Aorta (tissue), 5 donors: ENCODE measurements around the gene TP53TG5. TPM values are rescaled to one million over a fixed set of nuclear protein-coding genes. Genes with fewer than 3 reads are reported as not detected.

Source experiments
- ATAC-seq: fragments of 200-7000 bp; cut with Tn5 transposase; one replicate; pipeline ENCODE4 v1.9.1; 2022; ENCODE audit warnings: moderate library complexity; ENCODE audit not compliant: low FRiP score
- DNase-seq, 2 donors: peaks; one replicate each; pipeline ENCODE4 v3.0.0-alpha.2; 2020
- H3K27ac ChIP-seq, 2 donors: one replicate each; pipeline ENCODE4 v1.5.1; 2013; ENCODE audit warnings: low read length in 2 of 2, mild to moderate bottlenecking in 2 of 2, moderate library complexity in 2 of 2, control low read depth in 1 of 2, inconsistent platforms in 1 of 2, low read depth in 1 of 2
- H3K27me3 ChIP-seq, 2 donors: one replicate each; pipeline ENCODE4 v1.6.1; 2013; ENCODE audit warnings: control low read depth in 1 of 2, low read length in 1 of 2, mild to moderate bottlenecking in 1 of 2, moderate library complexity in 1 of 2; ENCODE audit not compliant: insufficient read depth in 2 of 2, control insufficient read depth in 1 of 2
- H3K36me3 ChIP-seq, 2 donors: one replicate each; pipeline ENCODE4 v1.6.1; 2013; ENCODE audit warnings: control low read depth in 1 of 2, low read length in 1 of 2, mild to moderate bottlenecking in 1 of 2; ENCODE audit not compliant: insufficient read depth in 2 of 2, control insufficient read depth in 1 of 2
- H3K4me1 ChIP-seq, 2 donors: one replicate each; pipeline ENCODE4 v1.6.1; 2013; ENCODE audit warnings: low read length in 2 of 2, control low read depth in 1 of 2, mild to moderate bottlenecking in 1 of 2, moderate library complexity in 1 of 2; ENCODE audit not compliant: insufficient read depth in 2 of 2, control insufficient read depth in 1 of 2
- H3K4me3 ChIP-seq, 2 donors: one replicate each; pipeline ENCODE4 v1.5.1; 2013; ENCODE audit warnings: low read length in 2 of 2, control low read depth in 1 of 2, mild to moderate bottlenecking in 1 of 2
- H3K9me3 ChIP-seq: one replicate; pipeline ENCODE4 v1.6.1; 2013; ENCODE audit warnings: mild to moderate bottlenecking, low read length; ENCODE audit not compliant: control insufficient read depth
- WGBS, 2 donors: extraction: QIAGEN DNeasy Blood & Tissue Kit; methylation state at CpG; one replicate each; pipeline ENCODE4 v1.1.7; 2013; 5-methylcytosine and 5-hydroxymethylcytosine counted together
- intact Hi-C, 2 donors: fragments of 100-400 bp; cut with DNase I; formaldehyde crosslinking; loops; one replicate each; pipeline versions ENCODE4 v1.14.2 to v1.15.0; 2022
- polyA plus RNA-seq, 2 donors: library from polyadenylated mRNA; stranded (reverse); fragments of 200-250 nt; gene quantifications; one replicate each; pipeline ENCODE4 v1.2.3, GENCODE V29; 2013
- total RNA-seq, 2 donors: library from RNA; stranded (reverse); fragmentation: NEBNext Ultra II Directional; extraction: Animal tissue kit (Norgen Biotek cat#: 25700); gene quantifications; one replicate each; pipeline ENCODE4 v1.2.1, GENCODE V29; 2021
- donor health status: healthy with polysubstance abuse.
- donor health status: Bipolar disorder and iron deficiency.
- donor health status: DM: no; HTN: no; CAD: no.
- donor health status: DM: no; HTN: no; CAD: no.
- donor health status: DM: yes; HTN: yes; CAD: no.

Gene TP53TG5
- total and polyA plus RNA-seq, 4 donors, result 0.66 to 0.91 TPM; not detected in 2

DNA sequence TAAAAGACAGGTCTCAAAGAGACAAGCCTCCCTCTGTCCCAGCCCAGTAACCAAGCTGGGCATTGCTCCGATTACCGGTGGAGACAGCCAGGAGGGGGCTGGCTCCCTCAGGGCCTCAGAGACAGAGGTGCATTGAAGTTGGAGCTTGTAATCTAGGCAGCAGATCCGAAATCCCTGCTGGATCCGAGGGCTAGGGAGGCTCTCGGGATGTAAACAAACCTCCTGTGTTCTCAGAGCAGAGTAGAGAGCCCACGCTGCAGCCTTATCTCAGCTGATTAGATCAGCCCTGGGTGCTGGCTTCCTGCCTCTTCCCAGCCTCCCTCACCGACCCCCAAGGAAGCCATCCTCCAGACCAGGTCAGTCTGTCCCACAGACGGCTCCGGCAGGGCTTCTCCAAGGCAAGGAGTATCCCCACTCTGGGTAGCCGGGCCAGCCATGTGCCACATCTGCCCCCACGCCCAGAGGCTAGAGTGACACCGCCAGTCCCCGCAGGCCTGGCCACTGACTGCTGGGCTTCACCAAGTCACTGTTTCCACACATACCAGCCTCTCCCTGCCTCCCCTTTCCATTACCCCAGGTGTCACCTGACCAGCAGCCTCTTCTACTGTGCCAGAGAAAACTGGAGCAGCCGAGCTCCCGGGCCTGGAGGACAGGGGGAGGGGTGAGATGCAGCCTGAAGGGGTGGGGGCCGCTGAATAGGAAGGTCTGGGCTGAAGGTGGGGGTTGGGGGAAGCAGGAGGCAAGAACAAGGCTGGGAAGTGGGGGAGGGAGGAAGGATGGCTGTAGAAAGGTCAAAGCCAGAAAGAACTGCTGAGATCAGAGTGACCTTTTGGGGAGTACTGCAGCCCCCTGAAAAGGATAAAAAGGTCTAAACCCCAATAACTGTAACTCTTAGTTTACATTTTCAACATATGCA, 35.9 kb downstream of the TP53TG5 start:
- peak overlapping the region; percentile 77 for H3K27ac ChIP-seq
- intact Hi-C loops, result loop anchor here in 1 of 2 donors (5.0 kb wide), 1 partner anchor 440 kb away; no protein-coding TSS in a partner anchor
- no peaks in the 10 kb centered on the region for H3K36me3 ChIP-seq
- H3K4me3 ChIP-seq, result no peak overlapping the region
- no peaks in the 10 kb centered on the region for H3K9me3 ChIP-seq
- DNase-seq (peak; percentile 78 to 91), ATAC-seq (peak; percentile 82)
- no peaks in the 10 kb centered on the region for H3K27me3 ChIP-seq
- H3K4me1 ChIP-seq, result peaks cover 0 to 4% of the 10 kb centered on the region in 2 donors
- WGBS, 2 donors, result 6 to 8% methylated on average over 16 of the region's 16 CpGs

- Histone ChIP-seq H3K27me3 (no peaks in the 10 kb centered on the region), H3K4me1 (peaks cover 0 to 4% of the 10 kb centered on the region in 2 donors), H3K4me3 (no peak overlapping the region), H3K9me3 (no peaks in the 10 kb centered on the region), H3K27ac (peak overlapping the region; percentile 77), H3K36me3 (no peaks in the 10 kb centered on the region)
- DNase-seq (no peak), ATAC-seq (no peak)
- WGBS, 2 donors, result 22 to 26% methylated on average over 3 of the region's 3 CpGs
- intact Hi-C loops, result loop anchor here in 1 of 2 donors (5.0 kb wide), 1 partner anchor 441 kb away; no protein-coding TSS in a partner anchor
These were observed 36.6 kb downstream of the TP53TG5 start for GRCh38 chr20:45341579-45341938.

DNA sequence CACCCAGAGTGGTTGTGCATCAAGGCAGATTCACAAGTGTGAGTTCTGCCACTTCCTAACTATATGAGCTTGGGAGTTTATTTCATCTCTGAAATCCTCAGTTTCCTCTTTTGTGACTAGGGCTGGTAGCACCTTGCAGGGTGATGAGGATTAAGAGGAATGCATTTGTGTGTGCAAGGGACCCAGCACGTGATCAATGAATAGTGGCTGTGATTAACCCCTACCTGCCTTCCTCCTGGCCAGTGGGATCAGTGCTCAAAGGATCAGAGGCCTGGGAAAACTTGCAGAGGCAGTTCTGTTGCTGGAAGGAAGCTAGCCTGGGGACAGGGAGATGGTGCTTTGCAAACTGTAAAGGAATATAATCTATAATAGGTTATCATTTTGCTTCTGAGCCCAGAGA, 37.2 kb downstream of the TP53TG5 start:
- Histone ChIP-seq H3K4me3 (no peak overlapping the region), H3K27ac (peak overlapping the region in 1 of 2 donors; percentile 29), H3K27me3 (no peaks in the 10 kb centered on the region), H3K4me1 (peaks cover 0 to 4% of the 10 kb centered on the region in 2 donors), H3K9me3 (no peaks in the 10 kb centered on the region), H3K36me3 (no peaks in the 10 kb centered on the region)
- intact Hi-C loops, result loop anchor here in 1 of 2 donors (5.0 kb wide), 1 partner anchor 441 kb away; no protein-coding TSS in a partner anchor
- DNase-seq (no peak), ATAC-seq (no peak)
- WGBS, 2 donors, result 64 to 67% methylated on average over 1 of the region's 1 CpG

DNA sequence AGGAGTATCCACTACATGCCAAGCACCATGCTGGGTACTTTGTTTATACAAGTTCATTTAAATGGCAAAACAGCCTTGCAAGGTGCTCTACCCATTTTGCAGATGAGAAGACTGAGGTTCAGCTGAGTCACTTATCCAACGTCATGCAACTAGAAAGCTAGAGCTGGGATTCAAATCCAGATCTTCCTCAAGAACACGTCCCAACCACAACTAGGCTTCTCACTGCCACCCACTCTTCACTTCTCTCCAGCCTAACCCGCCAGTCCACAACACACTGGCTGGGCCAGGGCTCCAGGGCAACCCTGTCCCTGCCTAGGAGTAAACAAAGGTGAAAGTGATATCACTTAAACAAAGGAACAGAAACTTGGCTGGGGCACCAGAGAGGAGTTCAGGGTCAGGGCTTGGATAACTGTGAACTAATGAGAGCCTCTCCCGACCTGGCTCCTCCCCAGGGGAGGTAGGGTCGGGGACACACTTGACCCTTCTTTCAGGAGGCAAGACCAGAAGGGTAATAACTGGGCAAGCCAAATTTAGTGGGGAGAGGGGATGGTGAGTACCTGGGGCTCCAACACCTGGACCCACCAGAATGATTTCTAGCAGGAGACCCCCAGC, 37.8 kb downstream of the TP53TG5 start:
- ATAC-seq (no peak), DNase-seq (no peak)
- H3K27ac ChIP-seq, result no peak overlapping the region
- peaks cover 0 to 4% of the 10 kb centered on the region in 2 donors for H3K4me1 ChIP-seq
- intact Hi-C loops, result loop anchor here in 1 of 2 donors (5.0 kb wide), 1 partner anchor 442 kb away; no protein-coding TSS in a partner anchor
- H3K27me3 ChIP-seq, result no peaks in the 10 kb centered on the region
- no peak overlapping the region for H3K4me3 ChIP-seq
- H3K9me3 ChIP-seq, result no peaks in the 10 kb centered on the region
- H3K36me3 ChIP-seq, result no peaks in the 10 kb centered on the region
- 85 to 89% methylated on average over 5 of the region's 5 CpGs for WGBS, 2 donors

DNA sequence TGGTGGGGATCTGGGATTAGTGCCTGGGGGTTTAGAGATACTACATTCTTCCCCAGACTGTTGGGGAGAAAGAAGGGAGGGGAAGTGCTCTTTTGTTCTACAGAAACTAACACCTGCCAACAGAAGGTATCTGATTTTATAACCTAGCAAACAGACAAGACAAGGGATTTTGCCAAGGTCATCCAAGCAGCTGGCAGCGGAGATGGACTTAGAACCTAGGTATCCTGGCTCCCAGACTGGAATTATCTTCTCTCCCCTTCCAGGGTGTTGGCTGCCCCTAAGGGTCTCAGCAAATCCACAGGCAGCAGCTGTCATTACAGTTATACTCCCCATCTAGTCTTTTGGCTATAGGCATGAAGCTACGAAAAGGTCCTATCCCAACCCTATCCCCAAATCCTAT, 38.3 kb downstream of the TP53TG5 start:
- no peak for DNase-seq
- 96 to 97% methylated on average over 2 of the region's 2 CpGs for WGBS, 2 donors
- no peaks in the 10 kb centered on the region for H3K36me3 ChIP-seq
- H3K9me3 ChIP-seq, result no peaks in the 10 kb centered on the region
- peaks cover 0 to 4% of the 10 kb centered on the region in 2 donors for H3K4me1 ChIP-seq
- no peak for ATAC-seq
- intact Hi-C loops, result loop anchor here (5.0 kb wide), 2 partner anchors 78 to 443 kb away; partner anchors contain the start of gene PIGT (in 1 of the 2)
- no peak overlapping the region for H3K27ac ChIP-seq
- no peaks in the 10 kb centered on the region for H3K27me3 ChIP-seq
- H3K4me3 ChIP-seq, result no peak overlapping the region

DNA sequence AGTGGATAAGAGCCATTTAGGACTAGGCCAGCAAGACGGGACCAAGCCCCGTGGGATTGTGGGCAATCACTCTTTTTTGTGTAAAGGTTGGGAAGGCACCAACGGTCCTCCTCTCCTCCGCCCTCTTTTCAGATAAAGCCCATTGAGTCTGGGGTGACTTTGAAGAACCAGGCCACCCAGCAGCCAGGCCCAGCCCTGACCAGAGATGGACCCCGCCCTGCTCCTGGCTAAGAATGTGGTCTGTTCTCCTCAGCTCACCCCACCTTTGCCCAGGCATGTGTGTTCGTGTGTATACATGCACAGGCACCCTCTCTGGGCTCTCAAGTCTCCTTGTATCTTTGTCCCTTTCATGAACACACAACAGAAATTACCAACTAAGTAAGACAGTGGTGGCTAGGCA, 39.0 kb downstream of the TP53TG5 start:
- Histone ChIP-seq H3K36me3 (no peaks in the 10 kb centered on the region), H3K4me1 (peaks cover 0 to 4% of the 10 kb centered on the region in 2 donors), H3K27me3 (no peaks in the 10 kb centered on the region), H3K9me3 (no peaks in the 10 kb centered on the region), H3K27ac (peak overlapping the region; percentile 71 to 92), H3K4me3 (no peak overlapping the region)
- intact Hi-C loops, result loop anchor here in 1 of 2 donors (5.0 kb wide), 1 partner anchor 78 kb away; the partner anchor contains the start of gene PIGT
- 88 to 90% methylated on average over 6 of the region's 6 CpGs for WGBS, 2 donors
- ATAC-seq, result no peak
- DNase-seq, result no peak

GRCh38 chr20:45338121-45339030, 39.7 kb downstream of the TP53TG5 start:
- WGBS, 2 donors, result 88 to 94% methylated on average over 11 of the region's 11 CpGs
- no peak overlapping the region for H3K4me3 ChIP-seq
- H3K36me3 ChIP-seq, result no peaks in the 10 kb centered on the region
- DNase-seq, result no peak
- H3K27me3 ChIP-seq, result no peaks in the 10 kb centered on the region
- no peaks in the 10 kb centered on the region for H3K9me3 ChIP-seq
- ATAC-seq, result no peak
- H3K4me1 ChIP-seq, result peaks cover 0 to 4% of the 10 kb centered on the region in 2 donors
- intact Hi-C loops, result loop anchor here in 1 of 2 donors (5.0 kb wide), 1 partner anchor 79 kb away; the partner anchor contains the start of gene PIGT
- H3K27ac ChIP-seq, result peak overlapping the region; percentile 87 to 92
